ENCODE measurements around the gene SIGLEC1.

SIGLEC1 gene

DNA sequence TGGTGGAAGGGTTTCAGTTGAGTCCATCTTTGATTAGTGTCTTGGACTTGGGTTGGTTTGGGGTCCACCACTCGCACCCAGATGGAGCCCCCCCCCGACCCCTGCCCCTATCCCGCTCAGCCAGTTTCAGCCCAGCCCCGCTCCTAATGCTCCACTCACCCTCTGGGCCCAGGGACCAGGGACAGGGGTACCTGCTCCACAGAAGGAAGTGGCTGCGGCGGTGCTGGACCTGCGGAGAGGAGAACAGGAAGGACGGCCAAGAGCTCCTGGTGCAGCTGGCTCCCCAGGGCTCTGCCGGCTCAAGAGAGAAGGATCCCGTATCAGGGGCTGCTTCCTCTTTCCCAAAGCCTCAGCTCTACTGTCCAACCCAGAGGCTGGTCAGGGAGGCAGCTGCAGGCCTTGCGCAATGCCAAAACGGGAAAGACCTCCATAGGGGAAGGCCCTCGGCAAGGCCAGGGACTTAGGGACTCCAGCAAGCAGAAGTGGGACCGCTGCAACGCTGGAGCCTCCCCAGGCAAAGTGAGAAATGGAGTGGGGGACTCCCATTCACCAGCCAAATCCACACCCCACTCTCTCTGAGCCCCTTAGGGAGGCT, at the start of gene SIGLEC1:
Gene SIGLEC1 (minus strand): TSS at position 322 of the 595 bp plus-strand sequence. CDS start 5,472 bp downstream, outside the sequence.
- DNase-seq = no peak

DNA sequence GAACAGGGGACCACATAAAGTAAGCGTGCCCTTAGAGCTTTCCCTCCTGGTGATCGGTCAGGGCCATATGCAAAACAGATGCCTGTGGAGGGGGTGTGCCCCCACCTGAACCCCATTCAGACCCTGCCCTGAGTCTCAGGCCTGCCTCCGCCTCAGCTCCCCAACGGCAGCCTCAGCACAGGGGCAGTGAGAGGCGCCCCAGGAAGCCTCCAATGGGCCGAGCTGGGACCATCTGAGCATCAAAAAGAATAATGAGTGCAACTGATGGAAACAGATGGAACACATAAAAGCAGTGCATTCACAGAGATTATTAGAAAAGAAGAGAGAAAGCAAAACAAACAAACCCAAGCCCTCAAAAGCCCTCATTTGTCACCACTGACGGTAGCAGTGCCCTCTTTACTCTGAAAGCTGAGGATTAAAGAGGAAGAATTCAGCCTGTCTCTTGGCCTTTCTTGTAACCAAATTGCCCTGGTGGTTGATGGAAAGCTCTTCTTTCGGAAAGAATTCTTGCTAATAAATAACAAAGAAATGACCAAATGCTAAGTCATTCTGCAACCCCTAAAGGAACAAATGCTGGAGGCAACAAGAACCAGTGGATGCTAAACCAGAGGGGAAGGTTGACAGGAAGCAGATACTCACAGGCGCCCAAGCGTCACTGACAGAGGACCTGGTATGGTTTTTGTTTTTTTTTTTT, 48.4 kb upstream of the SIGLEC1 start:
- no peak for DNase-seq

DNA sequence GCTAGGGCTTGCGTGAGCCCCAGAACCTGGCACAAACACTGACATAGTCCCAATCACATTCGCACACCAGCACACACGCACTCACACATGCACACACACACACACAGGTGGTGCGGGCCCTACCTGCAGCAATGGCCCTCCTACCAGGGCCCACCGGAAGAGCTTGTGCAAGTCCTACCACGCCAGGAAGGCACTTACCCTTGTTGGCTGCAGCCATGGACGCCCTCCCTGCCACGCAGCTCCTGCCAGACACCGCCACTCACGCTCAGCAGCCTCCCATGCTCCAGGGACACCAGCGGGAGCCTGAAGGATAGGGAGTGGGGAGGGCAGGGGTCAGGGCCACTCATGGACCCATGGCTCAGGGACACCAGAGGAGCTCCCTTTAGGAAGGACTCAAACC, 47.5 kb upstream of the SIGLEC1 start:
- no peak for DNase-seq

- no peak for DNase-seq
Observed at GRCh38 chr20:3759316-3759823, 47.0 kb upstream of the SIGLEC1 start.

DNA sequence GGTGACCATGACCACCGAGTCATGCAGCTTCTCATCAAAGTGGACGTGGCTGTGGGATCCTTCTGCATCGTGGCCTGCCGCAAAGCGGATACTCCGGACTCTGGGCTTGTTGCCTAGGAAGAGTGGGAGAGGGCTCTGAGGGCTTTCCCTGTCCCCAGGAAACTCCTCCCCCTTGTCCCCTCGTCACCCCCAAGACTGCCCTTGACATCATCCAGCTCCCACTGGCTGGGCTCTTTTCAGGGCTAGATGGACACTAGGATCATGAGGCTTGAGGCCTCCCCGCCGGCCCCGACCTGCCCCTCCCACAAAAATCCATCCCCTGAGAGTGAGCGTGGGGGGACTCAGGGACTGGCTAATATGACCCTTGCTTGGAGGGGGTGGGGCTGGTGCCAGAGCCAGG, 46.2 kb upstream of the SIGLEC1 start:
- no peak for DNase-seq

DNA sequence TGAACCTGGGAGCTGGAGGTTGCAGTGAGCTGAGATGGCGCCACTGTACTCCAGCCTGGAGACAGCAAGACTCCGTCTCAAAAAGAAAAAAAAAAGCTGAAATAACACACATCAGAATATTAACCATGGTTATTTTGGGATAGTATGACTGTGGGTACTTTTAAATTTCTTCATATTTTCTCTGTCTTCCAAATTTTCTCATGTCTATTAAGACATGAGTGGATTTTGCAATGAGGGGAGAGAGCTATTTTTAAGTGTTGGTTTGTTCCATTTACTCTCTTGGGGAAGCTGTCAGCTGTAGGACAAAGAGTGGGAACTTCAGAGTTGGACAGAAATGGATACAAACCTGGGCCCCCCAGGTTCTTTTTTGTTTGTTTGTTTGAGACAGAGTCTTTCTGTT, 44.9 kb upstream of the SIGLEC1 start:
- no peak for DNase-seq

GRCh38 chr20:3755814-3756480, 43.5 kb upstream of the SIGLEC1 start:
- no peak for DNase-seq

GRCh38 chr20:3755269-3755668, 42.9 kb upstream of the SIGLEC1 start:
- DNase-seq = no peak

GRCh38 chr20:3754276-3754630, 41.9 kb upstream of the SIGLEC1 start:
- no peak for DNase-seq

- DNase-seq = no peak
Observed at GRCh38 chr20:3753501-3754275, 41.3 kb upstream of the SIGLEC1 start.

DNA sequence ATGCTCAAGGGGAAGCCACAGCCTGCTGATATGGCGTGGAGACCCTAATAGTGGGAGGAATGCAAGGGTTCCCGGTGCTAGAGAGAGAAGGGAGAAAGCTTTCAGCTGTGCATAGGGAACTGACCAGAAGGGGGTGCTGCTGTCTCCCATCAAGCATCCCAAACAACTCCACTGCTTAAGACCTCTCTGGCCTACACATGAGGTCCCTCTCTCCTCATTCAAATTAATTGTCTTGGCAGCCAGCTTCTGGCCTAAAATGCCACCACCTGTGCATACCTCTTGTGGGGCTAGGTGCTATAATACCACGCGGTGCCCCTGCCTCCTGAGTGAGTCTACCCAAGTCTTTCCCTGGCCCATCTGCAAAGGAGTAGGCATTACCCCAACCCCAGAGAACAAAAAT, 40.7 kb upstream of the SIGLEC1 start:
- DNase-seq = no peak

DNA sequence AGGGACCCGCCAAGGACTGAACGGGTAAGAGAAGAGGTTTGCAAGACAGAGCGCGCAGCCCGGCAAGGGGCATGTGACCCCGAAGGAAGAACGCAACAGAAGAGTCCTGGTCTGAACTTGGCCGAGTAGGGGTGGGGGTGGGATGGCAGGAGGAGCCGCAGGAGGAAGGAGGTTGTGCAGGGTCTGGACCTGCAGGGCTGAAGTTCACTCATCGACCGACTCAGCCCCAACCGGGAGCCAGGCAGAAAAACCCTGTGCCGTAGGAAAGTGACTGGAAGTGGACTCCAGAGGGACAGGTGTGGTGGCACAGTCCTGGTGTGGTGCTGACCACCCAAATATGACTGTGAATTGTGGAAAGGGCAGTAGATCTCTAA, 40.0 kb upstream of the SIGLEC1 start:
- DNase-seq = no peak

DNA sequence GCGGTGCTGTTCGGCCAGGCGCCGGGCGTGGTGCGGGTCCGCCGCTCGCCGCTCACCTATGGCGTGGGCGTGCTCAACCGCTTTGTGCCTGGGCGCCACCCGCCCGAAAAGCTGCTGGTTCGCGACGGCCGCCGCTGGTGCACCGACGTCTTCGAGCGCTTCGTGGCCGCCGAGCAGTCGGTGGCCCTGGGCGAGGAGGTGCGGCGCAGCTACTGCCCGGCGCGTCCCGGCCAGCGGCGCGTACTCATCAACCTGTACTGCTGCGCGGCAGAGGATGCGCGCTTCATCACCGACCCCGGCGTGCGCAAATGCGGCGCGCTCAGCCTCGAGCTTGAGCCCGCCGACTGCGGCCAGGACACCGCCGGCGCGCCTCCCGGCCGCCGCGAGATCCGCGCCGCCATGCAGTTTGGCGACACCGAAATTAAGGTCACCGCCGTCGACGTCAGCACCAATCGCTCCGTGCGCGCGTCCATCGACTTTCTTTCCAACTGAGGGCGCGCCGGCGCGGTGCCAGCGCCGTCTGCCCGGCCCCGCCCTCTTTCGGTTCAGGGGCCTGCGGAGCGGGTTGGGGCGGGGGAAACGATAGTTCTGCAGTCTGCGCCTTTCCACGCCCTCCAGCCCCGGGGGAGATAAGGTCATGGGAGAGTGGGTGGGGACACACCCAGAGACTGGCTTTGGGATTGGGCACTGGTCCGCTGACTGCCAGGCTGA, 39.4 kb upstream of the SIGLEC1 start:
- no peak for DNase-seq

GRCh38 chr20:3751305-3751674, 38.9 kb upstream of the SIGLEC1 start:
- DNase-seq = no peak

DNA sequence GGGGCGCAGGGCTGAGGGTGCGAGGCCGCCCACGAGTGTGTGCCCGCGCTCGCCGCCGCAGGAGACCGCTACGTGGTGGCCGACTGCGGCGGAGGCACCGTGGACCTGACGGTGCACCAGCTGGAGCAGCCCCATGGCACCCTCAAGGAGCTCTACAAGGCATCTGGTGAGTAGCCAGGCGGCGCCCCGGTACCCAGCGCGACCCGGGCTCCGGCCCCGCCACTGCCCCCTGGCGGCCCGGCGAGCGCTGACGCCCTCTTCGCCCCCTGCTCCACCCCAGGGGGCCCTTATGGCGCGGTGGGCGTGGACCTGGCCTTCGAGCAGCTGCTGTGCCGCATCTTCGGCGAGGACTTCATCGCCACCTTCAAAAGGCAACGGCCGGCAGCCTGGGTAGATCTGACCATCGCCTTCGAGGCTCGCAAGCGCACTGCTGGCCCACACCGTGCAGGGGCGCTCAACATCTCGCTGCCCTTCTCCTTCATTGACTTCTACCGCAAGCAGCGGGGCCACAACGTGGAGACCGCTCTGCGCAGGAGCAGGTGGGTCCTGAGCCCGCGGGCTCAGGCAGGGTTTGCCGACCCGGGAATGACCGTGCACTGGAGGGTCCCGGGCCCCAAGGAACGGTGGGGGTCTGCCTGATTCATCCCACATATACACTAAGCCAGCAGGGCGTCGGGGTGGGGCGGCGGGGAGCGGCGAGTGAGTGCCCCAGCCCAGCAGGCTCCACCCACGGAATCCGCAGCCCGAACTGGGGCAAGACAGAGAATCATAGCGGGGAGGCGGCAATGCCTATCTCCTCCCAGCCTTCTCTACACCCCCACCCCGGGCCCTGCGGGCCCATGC, 37.5 kb upstream of the SIGLEC1 start:
- no peak for DNase-seq

DNA sequence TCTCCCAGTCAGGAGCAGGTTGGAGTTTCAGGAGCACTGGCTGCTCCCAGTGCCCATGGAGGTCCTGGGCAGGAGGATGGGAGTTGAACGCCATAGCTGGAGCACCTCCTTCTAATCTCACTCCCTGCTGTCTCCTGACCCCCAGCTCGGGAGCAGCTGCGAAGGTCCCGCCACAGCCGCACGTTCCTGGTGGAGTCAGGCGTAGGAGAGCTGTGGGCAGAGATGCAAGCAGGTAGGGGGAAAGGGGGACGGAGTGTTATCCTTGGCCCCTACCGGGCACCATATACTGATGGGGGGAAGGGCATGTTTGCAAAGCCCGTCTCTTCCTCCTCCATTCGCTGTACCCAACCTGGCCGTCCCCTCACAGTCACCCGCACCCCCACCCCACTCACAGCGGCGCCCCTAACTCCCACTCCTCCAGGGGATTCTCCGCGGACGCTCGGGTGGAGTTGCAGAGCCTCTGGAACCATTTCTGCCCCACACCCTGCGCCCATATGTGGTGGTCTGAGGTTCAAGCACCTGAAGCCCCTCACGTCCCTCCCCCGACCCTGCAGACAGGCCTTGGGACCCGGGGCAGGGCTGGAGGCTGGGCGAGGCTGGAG, 36.8 kb upstream of the SIGLEC1 start:
- DNase-seq = no peak

DNA sequence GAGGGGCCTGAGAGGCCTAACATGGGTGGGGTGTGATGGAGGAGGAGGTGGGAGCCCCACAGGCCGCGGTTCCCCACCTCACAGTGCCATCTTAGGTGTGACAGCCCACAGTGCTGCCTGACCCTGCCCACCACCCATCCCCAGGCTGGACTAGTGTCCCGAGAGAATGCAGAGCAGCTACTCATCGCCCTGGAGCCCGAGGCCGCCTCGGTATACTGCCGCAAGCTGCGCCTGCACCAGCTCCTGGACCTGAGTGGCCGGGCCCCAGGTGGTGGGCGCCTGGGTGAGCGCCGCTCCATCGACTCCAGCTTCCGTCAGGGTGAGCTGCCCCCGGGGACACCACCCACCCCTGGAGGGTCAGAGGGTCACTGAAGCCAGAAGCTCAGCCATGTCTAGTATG, 35.7 kb upstream of the SIGLEC1 start:
- DNase-seq = no peak

DNA sequence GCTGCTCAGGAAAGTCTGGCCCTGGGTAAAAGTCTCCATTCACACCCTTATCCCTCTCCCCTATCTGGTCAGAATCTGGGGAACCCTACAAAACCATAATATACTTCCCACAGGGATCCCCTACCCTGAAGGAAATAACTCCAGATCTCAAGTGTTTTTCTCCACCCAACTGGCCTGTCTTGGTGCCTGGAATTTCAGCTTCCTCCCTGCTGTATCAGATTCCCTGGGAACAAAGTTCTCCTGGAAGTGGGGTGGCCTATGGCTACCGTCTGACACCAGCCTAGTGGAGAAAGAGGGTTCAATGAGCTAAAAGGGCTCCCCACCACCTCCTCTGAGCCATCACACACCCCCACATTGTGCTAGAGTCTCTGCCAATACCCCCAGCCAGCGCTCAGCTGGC, 35.1 kb upstream of the SIGLEC1 start:
- DNase-seq = no peak

- DNase-seq = no peak
Observed at GRCh38 chr20:3745686-3746173, 33.3 kb upstream of the SIGLEC1 start.

DNA sequence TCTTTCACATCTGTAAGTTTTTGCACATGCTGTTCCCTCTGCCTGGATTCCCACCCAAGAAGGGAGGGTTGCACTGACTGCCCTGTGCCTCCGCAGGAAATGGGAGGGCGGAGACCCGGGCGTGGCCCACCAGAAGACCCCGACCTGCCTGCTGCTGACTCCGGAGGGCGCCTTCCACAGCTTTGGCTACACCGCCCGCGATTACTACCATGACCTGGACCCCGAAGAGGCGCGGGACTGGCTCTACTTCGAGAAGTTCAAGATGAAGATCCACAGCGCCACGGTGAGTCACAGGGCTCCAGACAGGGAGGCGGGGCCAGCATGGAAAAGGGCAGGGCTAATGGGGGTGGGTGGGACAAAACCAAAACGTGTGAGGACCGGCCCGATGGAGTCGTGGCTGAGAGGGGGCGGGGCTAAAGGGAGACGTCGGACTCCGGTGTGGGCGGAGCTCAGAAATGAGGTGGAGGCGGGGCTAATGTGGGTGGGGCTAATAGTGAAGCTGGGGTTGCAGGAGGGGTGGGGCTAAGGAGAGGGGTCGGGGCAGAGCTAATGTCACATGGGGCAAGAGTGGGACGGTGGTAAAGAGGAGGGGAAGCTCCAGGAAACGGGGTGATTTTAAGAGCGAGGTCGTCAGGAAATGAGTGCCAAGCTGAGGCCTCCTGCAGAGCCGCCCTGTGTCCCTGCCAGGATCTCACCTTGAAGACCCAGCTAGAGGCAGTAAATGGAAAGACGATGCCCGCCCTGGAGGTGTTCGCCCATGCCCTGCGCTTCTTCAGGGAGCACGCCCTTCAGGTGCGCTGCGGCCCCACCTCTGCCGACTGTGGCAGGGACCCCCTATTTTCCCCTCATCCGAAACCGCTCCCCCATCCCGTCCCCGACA, 32.6 kb upstream of the SIGLEC1 start:
- DNase-seq = no peak
